NCI-H2196 (cell line): Measurements from ENCODE around the gene PEX10.
A peak's percentile ranks its signal among the peaks of the same experiment; 100 is the strongest.

ENCODE experiments used
- DNase-seq: peaks from one replicate; lab custom pipeline; 2025; ENCODE audit not compliant: unreplicated experiment; lab: John Stamatoyannopoulos, UW

The PEX10 gene

GRCh38 chr1:2405588-2406295 lies 6.6 kb downstream of the PEX10 start:
- no peak for DNase-seq

- no peak for DNase-seq
Measured at GRCh38 chr1:2404890-2405511, 7.4 kb downstream of the PEX10 start.

DNA sequence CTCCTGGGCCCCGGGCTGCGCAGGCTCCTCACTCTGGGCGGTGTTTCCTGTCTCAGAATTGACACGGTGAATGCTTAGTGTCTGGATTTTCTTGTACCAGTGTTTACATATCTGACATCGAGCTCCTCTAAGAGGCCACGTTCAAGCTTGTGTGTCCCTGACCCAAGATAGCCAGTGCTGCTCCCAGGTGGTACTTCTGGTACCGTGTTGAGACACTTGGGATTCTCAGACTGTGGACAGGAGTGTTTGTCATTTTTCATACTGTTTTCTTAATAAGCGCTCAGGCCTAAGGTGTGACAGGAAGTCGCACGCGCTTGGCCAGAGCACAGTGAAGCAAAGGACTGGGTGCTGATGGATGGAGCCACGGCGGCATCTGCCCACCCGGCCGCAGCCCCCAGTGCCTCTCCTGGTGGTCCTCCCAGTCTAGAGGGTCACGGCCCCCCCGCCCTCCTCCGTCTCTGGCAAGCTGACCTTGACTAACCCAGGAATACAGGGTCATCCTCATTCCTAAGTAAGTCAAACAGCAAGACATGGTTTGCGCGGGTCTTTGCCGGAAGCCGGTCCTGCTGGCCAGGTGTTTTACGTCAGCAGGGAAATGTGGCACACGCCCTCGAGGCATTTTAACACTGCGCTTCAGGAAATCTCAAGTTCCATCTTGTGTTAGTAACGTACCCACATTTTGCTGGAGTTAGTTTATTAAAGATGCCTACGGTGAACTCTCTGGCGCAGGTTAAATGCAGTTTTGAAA lies 8.0 kb downstream of the PEX10 start:
- no peak for DNase-seq

- DNase-seq: no peak
Measured at GRCh38 chr1:2403273-2403672, 9.1 kb downstream of the PEX10 start.

DNA sequence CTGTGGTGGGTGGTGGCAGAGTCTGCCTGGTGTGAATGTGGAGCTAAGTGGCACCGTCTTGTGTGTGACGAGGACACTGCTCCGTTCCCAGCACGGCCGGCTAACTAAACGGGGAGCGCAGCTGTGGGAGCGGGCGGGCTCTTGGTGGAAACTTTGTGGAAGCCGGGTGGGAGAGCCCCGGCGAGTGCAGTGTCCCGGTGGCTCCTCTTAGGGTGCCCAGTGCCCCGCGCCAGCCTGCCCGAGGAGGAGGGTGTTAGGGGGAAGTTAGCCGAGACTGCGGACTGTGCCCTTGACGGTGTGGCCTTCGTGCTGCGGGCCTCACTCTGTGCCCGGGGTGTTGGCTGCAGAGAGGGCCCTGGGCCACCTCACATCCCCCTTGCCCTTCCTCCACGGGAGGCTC lies 9.9 kb downstream of the PEX10 start:
- DNase-seq: no peak

GRCh38 chr1:2400950-2401649 lies 11.3 kb downstream of the PEX10 start:
- DNase-seq: no peak

DNA sequence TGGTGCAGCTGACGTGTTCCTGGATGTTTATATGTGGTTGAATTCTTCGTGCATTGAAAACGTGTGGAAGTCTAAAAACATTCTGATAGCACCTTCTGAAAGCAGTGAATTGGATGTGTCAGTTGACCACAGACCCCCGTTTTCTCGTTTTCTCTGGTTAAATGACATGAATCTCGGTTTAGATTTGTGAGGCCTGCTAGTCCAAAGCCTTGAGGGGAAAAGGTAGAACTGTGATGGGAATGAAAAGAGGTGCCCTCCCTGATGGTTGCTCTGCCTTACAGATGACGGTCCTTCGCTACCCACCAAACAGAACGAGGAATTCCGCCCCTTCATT lies 11.8 kb downstream of the PEX10 start:
- DNase-seq: no peak

DNA sequence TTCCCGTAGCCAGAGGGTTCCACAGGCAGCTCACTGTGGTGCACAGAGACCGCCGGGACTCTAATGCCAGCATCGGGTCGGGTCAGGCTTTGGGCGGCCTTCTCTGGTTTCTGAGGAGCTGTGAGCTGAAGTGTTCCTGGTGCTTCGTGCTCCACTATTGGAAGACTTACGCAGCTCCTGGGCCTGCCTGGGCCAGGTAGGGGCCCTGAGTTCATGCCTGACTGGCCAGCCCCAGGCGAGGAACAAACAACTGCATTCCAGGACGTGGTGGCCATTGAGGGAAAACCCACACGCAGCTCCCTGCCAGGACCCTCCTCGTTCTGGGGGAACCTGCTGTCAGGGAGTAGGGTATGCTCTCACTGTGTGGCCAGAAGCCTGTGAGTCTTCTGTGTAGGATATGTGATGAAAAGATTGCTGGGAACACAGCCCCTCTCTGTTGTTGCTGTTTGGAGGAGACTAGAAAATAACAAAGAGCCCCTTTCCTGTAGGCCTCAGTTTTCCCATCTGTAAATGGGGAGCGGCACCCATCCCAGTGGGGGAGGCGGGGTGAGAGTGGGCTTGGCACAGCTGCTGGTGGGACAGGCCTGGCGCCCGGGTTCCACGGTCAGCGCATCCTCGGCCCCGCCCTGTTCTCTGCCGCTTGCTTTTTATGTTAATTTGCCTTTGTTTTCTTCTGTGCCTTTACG lies 12.3 kb downstream of the PEX10 start:
- DNase-seq: no peak

DNA sequence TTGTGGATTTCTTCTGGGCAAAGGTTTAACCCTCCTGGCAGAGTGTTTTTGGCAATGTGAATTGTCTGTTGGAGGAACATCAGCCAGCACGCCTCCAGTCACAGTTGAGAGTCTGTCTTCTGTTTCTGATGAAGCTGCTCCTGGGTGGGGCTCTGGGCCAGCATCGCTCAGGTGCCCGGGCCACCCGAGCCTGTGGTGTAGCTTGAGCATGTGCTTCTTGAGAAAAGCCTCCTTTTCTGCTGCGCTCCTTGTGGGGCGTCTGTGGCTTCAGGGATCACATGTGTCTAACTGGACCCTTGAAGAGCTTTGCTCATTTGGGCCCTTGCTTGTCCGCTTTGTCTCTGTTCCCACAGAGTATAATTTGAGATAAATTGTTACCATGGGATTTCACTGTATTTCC lies 13.5 kb downstream of the PEX10 start:
- DNase-seq: no peak

DNA sequence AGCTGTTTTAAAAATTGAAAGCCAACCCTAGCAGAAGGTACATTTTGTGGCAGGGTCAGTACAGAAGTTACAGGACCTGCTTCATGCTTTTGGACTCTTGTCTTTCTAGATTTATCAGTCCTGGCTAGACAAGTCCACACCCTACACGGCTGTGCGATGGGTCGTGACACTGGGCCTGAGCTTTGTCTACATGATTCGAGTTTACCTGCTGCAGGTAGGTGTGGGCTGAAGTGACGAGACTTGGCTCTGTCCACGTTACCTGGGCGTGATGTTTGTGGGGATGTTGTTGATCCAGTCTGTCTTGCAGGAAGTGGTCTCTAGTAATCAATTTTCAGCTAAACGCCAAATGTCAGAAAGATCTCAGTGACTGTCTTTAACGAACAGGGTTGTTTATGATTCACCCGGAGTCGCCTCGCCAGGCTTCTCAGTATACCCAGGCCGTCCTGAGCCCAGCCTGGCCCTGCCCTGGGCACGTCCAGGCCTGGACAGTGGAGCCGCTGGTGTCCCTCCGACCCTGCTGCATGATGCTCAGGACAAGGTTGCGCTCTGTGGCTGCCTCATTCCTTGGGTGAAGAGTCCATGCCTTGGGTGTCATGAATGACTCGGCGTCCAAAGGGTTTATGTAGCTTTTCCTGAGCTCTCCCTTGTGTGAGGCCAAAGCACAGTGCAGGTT lies 15.2 kb downstream of the PEX10 start:
- no peak for DNase-seq

DNA sequence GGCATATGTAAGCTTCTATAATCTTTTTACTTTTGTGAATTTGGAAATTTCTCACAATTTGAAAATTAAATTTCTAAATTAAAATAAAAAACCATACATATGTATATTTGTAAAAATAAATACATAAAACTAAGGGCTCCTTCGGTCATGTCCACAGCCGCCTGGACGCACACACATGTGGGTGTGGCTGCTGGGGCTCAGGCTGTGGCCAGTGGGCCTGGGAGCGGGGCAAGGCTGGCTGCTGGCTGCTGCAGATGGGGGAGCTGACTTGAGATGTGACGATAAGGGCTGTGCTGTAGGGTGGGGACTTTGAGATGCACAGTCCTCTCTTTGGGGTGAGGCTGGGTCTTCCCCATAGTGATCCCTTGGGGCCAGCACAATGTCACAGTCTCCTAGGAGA lies 15.9 kb downstream of the PEX10 start:
- no peak for DNase-seq

DNA sequence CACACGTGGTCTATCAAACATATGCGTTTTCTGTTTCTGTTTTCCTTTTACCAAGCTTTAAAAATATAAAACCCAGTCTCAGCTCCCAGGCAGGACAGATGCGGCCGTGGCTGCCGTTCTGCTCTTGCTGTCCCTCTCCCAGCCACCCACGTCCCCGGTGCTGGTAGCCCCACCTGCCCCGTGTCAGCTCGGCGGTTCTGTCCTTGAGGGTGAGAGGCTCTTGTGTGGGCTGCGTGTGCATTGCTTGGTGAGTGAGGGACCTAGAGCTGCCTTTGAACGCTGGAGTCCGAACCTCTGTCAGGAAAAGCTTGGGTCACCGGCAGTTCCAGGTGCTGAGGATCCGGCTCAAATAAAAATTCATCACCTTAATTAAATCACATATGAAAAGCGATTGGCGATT lies 16.3 kb downstream of the PEX10 start:
- DNase-seq: no peak

GRCh38 chr1:2395245-2395644 lies 17.1 kb downstream of the PEX10 start:
- no peak for DNase-seq

DNA sequence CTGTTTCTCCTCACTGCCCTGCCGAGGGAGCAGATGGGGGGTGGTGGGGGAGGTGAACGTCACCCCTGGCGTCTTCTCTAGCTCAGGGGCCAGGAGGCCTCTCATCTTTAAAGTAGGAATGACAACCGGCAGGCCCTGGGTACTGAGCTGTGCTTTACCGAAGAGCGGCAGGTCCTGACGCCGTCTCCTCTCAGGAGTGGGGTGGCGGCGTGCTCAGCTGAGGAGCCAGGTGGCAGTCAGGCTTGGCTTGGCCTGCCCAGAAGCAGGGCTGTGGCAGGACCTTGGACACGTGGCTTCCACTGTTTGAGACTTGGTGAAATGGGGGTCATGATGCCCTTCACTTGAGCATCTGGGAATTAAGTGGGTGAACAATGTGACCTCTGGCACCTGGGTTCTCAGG lies 17.6 kb downstream of the PEX10 start:
- DNase-seq: no peak

DNA sequence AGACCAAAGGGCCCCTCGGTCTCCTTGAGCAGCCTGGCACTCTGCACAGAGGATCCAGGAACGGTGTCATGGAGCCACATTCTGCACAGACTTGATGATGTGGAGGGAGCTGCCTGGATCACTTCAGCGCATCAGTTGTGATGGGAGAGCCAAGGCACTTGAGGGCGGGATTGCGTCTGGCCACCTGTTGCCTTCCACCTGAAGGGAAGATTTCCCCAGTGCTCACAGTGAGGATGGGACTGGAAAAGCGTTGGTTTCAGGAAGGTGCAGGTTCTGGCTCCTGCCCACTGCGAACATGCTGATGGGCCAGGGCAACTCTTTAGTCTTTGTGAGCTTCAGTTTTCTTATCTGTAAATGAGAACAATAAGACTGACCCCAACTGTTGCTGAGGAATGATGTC lies 18.1 kb downstream of the PEX10 start:
- DNase-seq: no peak

DNA sequence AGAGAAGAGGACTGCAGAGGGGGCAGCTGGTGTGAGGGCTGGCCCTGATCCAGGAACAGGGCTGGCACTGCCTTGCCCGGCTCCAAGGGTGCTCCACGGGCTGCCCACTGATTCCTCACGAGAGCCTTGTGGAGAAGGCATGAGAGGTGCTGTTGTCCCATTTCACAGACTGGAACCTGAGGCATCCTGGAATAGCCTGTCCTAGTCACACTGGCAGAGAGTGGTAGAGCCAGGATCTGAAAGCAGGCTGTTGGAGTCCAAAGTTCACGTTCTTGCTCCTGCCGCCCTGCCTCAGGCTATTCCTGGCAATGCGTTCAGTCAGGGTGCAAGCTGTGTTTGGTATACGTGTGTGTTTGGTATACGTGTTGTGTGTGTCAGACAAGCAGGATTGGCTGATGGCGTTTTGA lies 18.9 kb downstream of the PEX10 start:
- DNase-seq: no peak

DNA sequence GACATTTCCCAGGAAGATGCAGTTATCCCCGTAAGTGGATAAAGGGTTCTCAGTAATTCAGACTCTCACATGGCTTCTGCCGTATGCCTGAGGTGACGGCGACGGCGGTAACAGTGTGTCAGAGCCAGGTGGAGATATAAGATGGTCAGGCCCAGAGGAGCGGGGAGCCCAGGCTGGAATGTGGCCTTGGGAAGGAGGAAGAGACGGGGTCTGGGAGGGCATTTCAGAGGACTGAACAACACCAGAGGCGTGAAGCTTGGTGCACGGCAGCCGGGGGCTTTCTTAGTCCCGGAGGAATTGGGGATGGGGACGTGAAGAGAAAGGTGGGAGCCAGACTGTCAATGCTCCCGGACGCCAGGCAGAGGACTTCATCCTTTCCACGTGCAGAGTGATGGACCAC lies 19.7 kb downstream of the PEX10 start:
- no peak for DNase-seq

- no peak for DNase-seq
Measured at GRCh38 chr1:2391931-2392509, 20.3 kb downstream of the PEX10 start.

GRCh38 chr1:2391041-2391930 lies 21.1 kb downstream of the PEX10 start, which contains the start of the genes MORN1 and RER1:
Gene MORN1 (minus strand): TSS chr1:2391554. CDS start chr1:2391533, 21 bp downstream.
Gene RER1 (plus strand): TSS chr1:2391841. CDS start chr1:2395791, 3,950 bp downstream.
- peak; percentile 100 for DNase-seq
